Astrocyte of the spinal cord (primary cell): ENCODE data around the gene GRIK1.
A peak's percentile ranks its signal among the peaks of the same experiment; 100 is the strongest.

Experiments
- DNase-seq: peaks from one replicate; pipeline ENCODE4 v3.0.0; 2011; ENCODE audit warnings: low read depth, low spot score
- H3K4me3 ChIP-seq: 2 replicates; pipeline ENCODE4 v1.5.1; 2011; ENCODE audit warnings: low read depth, mild to moderate bottlenecking, low read length, moderate library complexity
- CTCF ChIP-seq: IDR thresholded peaks from 2 replicates; pipeline ENCODE4 v1.5.1; 2012; ENCODE audit warnings: low read depth, mild to moderate bottlenecking, low read length, inconsistent platforms
- in situ Hi-C: cut with HindIII; loops from 2 replicates; pipeline ENCODE4 v1.10.0; 2017; ENCODE audit warnings: low sequenced_read_pairs

Gene GRIK1

GRCh38 chr21:29549614-29550013 lies 390.2 kb downstream of the GRIK1 start:
- in situ Hi-C loops = no loop called here
- DNase-seq = no peak
- TF ChIP-seq CTCF = no peak
- no peak overlapping the region for H3K4me3 ChIP-seq

- TF ChIP-seq CTCF = no peak
- DNase-seq = no peak
- no peak overlapping the region for H3K4me3 ChIP-seq
- in situ Hi-C loops = no loop called here
Observed at GRCh38 chr21:29547998-29548397, 391.8 kb downstream of the GRIK1 start.

GRCh38 chr21:29546071-29546470 lies 393.7 kb downstream of the GRIK1 start:
- H3K4me3 ChIP-seq = no peak overlapping the region
- in situ Hi-C loops = no loop called here
- no peak for TF ChIP-seq CTCF
- no peak for DNase-seq

GRCh38 chr21:29540289-29540688 lies 399.5 kb downstream of the GRIK1 start:
- in situ Hi-C loops = no loop called here
- no peak for DNase-seq
- H3K4me3 ChIP-seq = no peak overlapping the region
- no peak for TF ChIP-seq CTCF

GRCh38 chr21:29538115-29538514 lies 401.7 kb downstream of the GRIK1 start:
- TF ChIP-seq CTCF = no peak
- in situ Hi-C loops = no loop called here
- H3K4me3 ChIP-seq = no peak overlapping the region
- peak; percentile 77 for DNase-seq

- no peak for TF ChIP-seq CTCF
- H3K4me3 ChIP-seq = no peak overlapping the region
- in situ Hi-C loops = no loop called here
- DNase-seq = no peak
Observed at GRCh38 chr21:29534448-29534847, 405.3 kb downstream of the GRIK1 start.

GRCh38 chr21:29529139-29529538 lies 410.7 kb downstream of the GRIK1 start:
- H3K4me3 ChIP-seq = no peak overlapping the region
- no peak for TF ChIP-seq CTCF
- in situ Hi-C loops = no loop called here
- DNase-seq = no peak
